ENCODE measurements around the gene SNAP47. TPM values are rescaled to one million over a fixed set of nuclear protein-coding genes. Genes with fewer than 3 reads are reported as not detected.
A peak's percentile ranks its signal among the peaks of the same experiment; 100 is the strongest.

The SNAP47 gene
- total and polyA plus RNA-seq, 9 of the 15 experiments (the other 6 are each of a cell fraction or from before 2014, with no cell fraction given) = 2.5 to 41.3 (median 32.6) TPM

DNA sequence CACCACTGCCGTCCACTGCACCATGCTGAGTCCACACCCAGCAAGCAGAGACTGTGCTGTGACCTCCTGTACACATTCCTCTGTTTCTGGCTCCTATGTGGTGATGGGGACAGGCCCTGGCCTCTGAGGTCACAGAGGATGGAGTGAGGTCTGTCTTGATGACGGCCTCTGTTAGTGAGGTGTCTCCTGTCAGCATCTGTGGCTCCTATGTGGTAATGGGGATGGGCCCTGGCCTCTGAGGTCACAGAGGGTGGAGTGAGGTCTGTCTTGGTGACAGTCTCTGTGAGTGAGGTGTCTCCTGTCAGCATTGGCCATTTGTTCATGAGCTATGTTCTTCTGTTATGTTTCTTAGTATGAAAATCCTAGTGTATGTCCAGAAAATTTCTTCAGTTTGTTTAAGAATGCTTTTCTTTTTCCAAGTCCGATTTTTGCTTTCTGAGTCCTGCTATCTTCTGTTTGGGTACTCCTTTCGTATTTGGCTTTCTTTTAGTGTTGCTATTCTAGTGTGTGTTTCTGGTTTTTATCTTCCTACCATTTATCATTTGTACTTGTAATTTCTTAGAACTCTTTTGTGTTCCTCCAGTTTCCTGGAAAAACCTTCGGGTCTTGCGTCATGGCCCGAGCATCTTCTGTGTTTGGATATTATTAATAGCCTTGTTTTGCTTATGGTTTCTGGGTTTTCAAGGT, 13.4 kb downstream of the SNAP47 start (continued):
- TF ChIP-seq, protein P1, sequence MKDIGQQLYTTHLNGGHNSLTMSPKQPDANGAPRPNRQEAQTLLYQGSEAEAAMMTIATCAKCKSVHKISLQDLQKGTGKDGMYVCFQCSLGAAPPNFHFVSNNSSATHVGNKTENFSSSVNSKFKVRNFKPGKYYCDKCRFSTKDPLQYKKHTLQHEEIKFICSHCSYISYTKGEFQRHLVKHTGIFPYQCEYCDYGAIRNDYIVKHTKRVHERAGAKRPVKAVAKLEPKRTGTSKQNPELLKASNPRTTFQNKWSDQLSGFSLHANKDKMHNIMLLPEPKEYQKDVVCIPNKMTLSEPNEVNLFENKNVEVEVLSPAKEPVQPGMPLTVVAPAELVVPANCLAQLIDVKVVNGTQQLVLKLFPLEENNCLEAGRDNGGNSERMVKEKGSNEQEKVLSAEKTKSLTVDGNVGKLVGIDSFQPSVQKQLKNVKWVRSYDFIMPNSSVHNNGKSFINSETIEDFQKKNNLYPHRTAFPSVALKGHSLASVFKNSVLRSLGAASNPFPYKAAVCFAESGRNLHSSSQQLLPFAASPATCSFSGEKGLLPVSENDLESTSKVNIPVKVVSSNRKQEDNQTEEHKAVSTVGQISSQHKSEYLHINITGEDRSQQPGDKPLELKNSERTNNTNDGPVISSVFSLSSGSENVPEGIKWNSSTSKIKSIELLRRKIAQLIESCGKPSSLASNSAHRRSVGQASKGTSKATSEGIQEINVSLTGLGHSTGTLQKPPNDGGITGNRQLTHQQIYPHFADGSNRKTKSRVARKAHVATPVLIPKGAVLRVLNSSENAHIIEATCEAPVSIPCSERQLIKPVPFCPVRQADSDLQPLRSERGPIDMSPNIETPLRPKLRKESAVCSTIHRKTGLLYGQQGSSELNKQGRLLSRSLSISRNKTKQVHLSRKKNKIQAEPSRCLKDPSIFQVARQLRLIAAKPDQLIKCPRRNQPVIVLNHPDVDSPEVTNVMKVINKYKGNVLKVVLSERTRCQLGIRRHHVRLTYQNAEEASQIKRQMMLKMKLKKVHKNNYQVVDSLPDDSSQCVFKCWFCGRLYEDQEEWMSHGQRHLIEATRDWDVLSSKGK (CRISPR knock-in tag; IDR thresholded peaks at IDR 0.05) = no peak
- TF ChIP-seq ZNF146 (CRISPR knock-in tag; IDR thresholded peaks at IDR 0.05; ENCODE audit: unreplicated experiment) (no peak), RAD21 (CRISPR knock-in tag; conservative IDR thresholded peaks at IDR 0.05 in 1 of 2, IDR thresholded peaks at IDR 0.05 in 1 of 2) (no peak), NR4A1 (CRISPR knock-in tag; IDR thresholded peaks at IDR 0.05) (no peak), NR4A1 (tag; IDR thresholded peaks at IDR 0.05) (no peak), SMARCA4 (IDR thresholded peaks at IDR 0.05) (peak; percentile 90), XRCC4 (IDR thresholded peaks at IDR 0.05; ENCODE audit: extremely low read depth, insufficient read depth, insufficient read length) (no peak), ZNF589 (CRISPR knock-in tag; IDR thresholded peaks at IDR 0.05; ENCODE audit: low read depth) (0 out of 2 replicates have a peak, but pooled peaks have one; percentile 40), ZNF592 (IDR thresholded peaks at IDR 0.05) (peak; percentile 46; the same call in 1 of the 2 replicates), CTBP1 (IDR thresholded peaks at IDR 0.05; ENCODE audit: borderline replicate concordance) (peak; percentile 79), HMBOX1 (IDR thresholded peaks at IDR 0.05) (no peak), ZNF24 (IDR thresholded peaks at IDR 0.05) (no peak), SOX6 (IDR thresholded peaks at IDR 0.05) (peak; percentile 95), ZSCAN32 (CRISPR knock-in tag; IDR thresholded peaks at IDR 0.05) (no peak)
- TF ChIP-seq, protein P2, sequence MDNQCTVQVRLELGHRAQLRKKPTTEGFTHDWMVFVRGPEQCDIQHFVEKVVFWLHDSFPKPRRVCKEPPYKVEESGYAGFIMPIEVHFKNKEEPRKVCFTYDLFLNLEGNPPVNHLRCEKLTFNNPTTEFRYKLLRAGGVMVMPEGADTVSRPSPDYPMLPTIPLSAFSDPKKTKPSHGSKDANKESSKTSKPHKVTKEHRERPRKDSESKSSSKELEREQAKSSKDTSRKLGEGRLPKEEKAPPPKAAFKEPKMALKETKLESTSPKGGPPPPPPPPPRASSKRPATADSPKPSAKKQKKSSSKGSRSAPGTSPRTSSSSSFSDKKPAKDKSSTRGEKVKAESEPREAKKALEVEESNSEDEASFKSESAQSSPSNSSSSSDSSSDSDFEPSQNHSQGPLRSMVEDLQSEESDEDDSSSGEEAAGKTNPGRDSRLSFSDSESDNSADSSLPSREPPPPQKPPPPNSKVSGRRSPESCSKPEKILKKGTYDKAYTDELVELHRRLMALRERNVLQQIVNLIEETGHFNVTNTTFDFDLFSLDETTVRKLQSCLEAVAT (IDR thresholded peaks at IDR 0.05) = peak; percentile 34 to 67; a peak in 1 of 4 replicates
- TF ChIP-seq, protein P3, sequence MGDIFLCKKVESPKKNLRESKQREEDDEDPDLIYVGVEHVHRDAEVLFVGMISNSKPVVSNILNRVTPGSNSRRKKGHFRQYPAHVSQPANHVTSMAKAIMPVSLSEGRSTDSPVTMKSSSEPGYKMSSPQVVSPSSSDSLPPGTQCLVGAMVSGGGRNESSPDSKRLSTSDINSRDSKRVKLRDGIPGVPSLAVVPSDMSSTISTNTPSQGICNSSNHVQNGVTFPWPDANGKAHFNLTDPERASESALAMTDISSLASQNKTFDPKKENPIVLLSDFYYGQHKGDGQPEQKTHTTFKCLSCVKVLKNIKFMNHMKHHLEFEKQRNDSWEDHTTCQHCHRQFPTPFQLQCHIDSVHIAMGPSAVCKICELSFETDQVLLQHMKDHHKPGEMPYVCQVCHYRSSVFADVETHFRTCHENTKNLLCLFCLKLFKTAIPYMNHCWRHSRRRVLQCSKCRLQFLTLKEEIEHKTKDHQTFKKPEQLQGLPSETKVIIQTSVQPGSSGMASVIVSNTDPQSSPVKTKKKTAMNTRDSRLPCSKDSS (IDR thresholded peaks at IDR 0.05; ENCODE audit: low read depth, partially characterized antibody) = no peak
